ENCODE results near the gene SMIM35. TPM values are rescaled to one million over a fixed set of nuclear protein-coding genes. Genes with fewer than 3 reads are reported as not detected.

The SMIM35 gene
- polyA plus RNA-seq, 2 donors: 0.01 to 0.02 TPM

DNA sequence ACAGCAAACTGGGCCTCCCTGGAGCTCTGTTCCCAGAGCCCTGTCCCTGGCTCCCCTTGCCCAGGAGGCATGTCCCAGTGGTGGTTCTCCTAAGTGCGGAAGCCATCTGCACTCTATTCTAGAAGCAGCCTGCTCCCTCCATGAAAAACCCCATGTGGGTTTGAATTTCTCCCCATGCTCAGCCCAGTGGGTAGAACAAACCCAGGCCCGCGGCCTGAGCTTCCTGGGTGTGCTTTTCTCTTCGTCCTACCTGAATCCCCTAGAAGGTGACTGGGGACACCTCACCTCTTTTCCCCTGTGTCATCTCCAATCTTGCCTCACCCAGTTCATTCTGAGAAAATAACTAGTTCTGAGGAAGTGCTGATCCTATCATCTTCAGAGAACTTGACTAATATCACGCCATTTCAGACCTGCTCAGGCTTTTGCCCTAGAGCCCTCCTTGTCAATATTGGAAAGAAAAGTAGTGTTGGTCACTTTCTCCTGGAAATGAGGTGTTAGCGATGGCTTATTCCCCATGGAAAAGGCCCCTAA lies 84.7 kb downstream of the SMIM35 start:
- Histone ChIP-seq H3K9me3 (ENCODE audit: control insufficient read depth in 2 of 2, insufficient read depth in 1 of 2, low read depth in 1 of 2, low read length in 1 of 2) (no peaks in the 10 kb centered on the region), H3K27me3 (ENCODE audit: control insufficient read depth in 1 of 2, insufficient read depth in 2 of 2, low read length in 2 of 2) (no peaks in the 10 kb centered on the region), H3K27ac (ENCODE audit: low read depth in 2 of 2, low read length in 1 of 2) (peak overlapping the region; percentile 51 to 66), H3K4me1 (ENCODE audit: control insufficient read depth in 2 of 2, insufficient read depth in 2 of 2, low read length in 1 of 2) (peaks cover 0 to 6% of the 10 kb centered on the region in 2 donors), H3K4me3 (ENCODE audit: low read depth in 1 of 2, low read length in 2 of 2) (no peak overlapping the region), H3K36me3 (ENCODE audit: control insufficient read depth in 2 of 2, insufficient read depth in 2 of 2, low read length in 1 of 2) (peaks cover 0 to 6% of the 10 kb centered on the region in 2 donors)
- WGBS, 2 donors: 81 to 88% methylated on average over 6 of the region's 6 CpGs

- H3K27ac ChIP-seq (ENCODE audit: low read depth in 2 of 2, low read length in 1 of 2): peak overlapping the region; percentile 51 to 66
- no peak overlapping the region for H3K4me3 ChIP-seq (ENCODE audit: low read depth in 1 of 2, low read length in 2 of 2)
- peaks cover 0 to 2% of the 10 kb centered on the region in 2 donors for H3K4me1 ChIP-seq (ENCODE audit: control insufficient read depth in 2 of 2, insufficient read depth in 2 of 2, low read length in 1 of 2)
- 64 to 69% methylated on average over 5 of the region's 5 CpGs for WGBS, 2 donors
- H3K9me3 ChIP-seq (ENCODE audit: control insufficient read depth in 2 of 2, insufficient read depth in 1 of 2, low read depth in 1 of 2, low read length in 1 of 2): no peaks in the 10 kb centered on the region
- H3K27me3 ChIP-seq (ENCODE audit: control insufficient read depth in 1 of 2, insufficient read depth in 2 of 2, low read length in 2 of 2): no peaks in the 10 kb centered on the region
- H3K36me3 ChIP-seq (ENCODE audit: control insufficient read depth in 2 of 2, insufficient read depth in 2 of 2, low read length in 1 of 2): peaks cover 0 to 6% of the 10 kb centered on the region in 2 donors
Observed at GRCh38 chr11:118001494-118001971, 85.2 kb downstream of the SMIM35 start.

GRCh38 chr11:118000850-118001228 lies 85.9 kb downstream of the SMIM35 start:
- Histone ChIP-seq H3K36me3 (ENCODE audit: control insufficient read depth in 2 of 2, insufficient read depth in 2 of 2, low read length in 1 of 2) (peaks cover 0 to 6% of the 10 kb centered on the region in 2 donors), H3K4me3 (ENCODE audit: low read depth in 1 of 2, low read length in 2 of 2) (no peak overlapping the region), H3K9me3 (ENCODE audit: control insufficient read depth in 2 of 2, insufficient read depth in 1 of 2, low read depth in 1 of 2, low read length in 1 of 2) (no peaks in the 10 kb centered on the region), H3K27me3 (ENCODE audit: control insufficient read depth in 1 of 2, insufficient read depth in 2 of 2, low read length in 2 of 2) (no peaks in the 10 kb centered on the region), H3K27ac (ENCODE audit: low read depth in 2 of 2, low read length in 1 of 2) (no peak overlapping the region), H3K4me1 (ENCODE audit: control insufficient read depth in 2 of 2, insufficient read depth in 2 of 2, low read length in 1 of 2) (peaks cover 0 to 2% of the 10 kb centered on the region in 2 donors)
- WGBS, 2 donors: 96 to 100% methylated on average over 1 of the region's 1 CpG

- Histone ChIP-seq H3K27me3 (ENCODE audit: control insufficient read depth in 1 of 2, insufficient read depth in 2 of 2, low read length in 2 of 2) (no peaks in the 10 kb centered on the region), H3K4me3 (ENCODE audit: low read depth in 1 of 2, low read length in 2 of 2) (no peak overlapping the region), H3K27ac (ENCODE audit: low read depth in 2 of 2, low read length in 1 of 2) (no peak overlapping the region), H3K4me1 (ENCODE audit: control insufficient read depth in 2 of 2, insufficient read depth in 2 of 2, low read length in 1 of 2) (peaks cover 0 to 2% of the 10 kb centered on the region in 2 donors), H3K36me3 (ENCODE audit: control insufficient read depth in 2 of 2, insufficient read depth in 2 of 2, low read length in 1 of 2) (peaks cover 0 to 6% of the 10 kb centered on the region in 2 donors), H3K9me3 (ENCODE audit: control insufficient read depth in 2 of 2, insufficient read depth in 1 of 2, low read depth in 1 of 2, low read length in 1 of 2) (no peaks in the 10 kb centered on the region)
- 88 to 91% methylated on average over 4 of the region's 4 CpGs for WGBS, 2 donors
Observed at GRCh38 chr11:118000067-118000849, 86.5 kb downstream of the SMIM35 start.

DNA sequence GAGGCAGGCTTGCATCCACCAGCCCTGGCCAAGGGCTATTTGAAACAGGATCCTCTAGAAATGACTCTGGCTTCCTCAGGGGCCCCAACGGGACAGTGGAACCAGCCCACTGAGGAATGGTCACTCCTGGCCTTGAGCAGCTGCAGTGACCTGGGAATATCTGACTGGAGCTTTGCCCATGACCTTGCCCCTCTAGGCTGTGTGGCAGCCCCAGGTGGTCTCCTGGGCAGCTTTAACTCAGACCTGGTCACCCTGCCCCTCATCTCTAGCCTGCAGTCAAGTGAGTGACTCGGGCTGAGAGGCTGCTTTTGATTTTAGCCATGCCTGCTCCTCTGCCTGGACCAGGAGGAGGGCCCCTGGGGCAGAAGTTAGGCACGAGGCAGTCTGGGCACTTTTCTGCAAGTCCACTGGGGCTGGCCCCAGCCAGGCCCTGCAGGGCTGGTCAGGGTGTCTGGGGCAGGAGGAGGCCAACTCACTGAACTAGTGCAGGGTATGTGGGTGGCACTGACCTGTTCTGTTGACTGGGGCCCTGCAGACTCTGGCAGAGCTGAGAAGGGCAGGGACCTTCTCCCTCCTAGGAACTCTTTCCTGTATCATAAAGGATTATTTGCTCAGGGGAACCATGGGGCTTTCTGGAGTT lies 87.3 kb downstream of the SMIM35 start:
- Histone ChIP-seq H3K27ac (ENCODE audit: low read depth in 2 of 2, low read length in 1 of 2) (no peak overlapping the region), H3K4me1 (ENCODE audit: control insufficient read depth in 2 of 2, insufficient read depth in 2 of 2, low read length in 1 of 2) (peaks cover 0 to 4% of the 10 kb centered on the region in 2 donors), H3K4me3 (ENCODE audit: low read depth in 1 of 2, low read length in 2 of 2) (no peak overlapping the region), H3K36me3 (ENCODE audit: control insufficient read depth in 2 of 2, insufficient read depth in 2 of 2, low read length in 1 of 2) (peaks cover 0 to 6% of the 10 kb centered on the region in 2 donors), H3K27me3 (ENCODE audit: control insufficient read depth in 1 of 2, insufficient read depth in 2 of 2, low read length in 2 of 2) (no peaks in the 10 kb centered on the region), H3K9me3 (ENCODE audit: control insufficient read depth in 2 of 2, insufficient read depth in 1 of 2, low read depth in 1 of 2, low read length in 1 of 2) (no peaks in the 10 kb centered on the region)
- WGBS, 2 donors: 74 to 75% methylated on average over 3 of the region's 3 CpGs

DNA sequence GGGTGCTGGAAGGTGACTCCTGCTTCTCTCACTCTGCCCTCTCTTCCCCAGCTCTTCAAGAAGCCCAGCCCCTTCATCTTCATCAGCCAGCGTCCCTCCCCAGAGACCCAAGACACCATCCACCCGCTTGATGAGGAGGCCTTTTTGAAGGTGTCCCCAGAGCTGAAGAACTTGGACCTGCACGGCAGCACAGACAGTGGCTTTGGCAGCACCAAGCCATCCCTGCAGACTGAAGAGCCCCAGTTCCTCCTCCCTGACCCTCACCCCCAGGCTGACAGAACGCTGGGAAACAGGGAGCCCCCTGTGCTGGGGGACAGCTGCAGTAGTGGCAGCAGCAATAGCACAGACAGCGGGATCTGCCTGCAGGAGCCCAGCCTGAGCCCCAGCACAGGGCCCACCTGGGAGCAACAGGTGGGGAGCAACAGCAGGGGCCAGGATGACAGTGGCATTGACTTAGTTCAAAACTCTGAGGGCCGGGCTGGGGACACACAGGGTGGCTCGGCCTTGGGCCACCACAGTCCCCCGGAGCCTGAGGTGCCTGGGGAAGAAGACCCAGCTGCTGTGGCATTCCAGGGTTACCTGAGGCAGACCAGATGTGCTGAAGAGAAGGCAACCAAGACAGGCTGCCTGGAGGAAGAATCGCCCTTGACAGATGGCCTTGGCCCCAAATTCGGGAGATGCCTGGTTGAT lies 88.0 kb downstream of the SMIM35 start:
- Histone ChIP-seq H3K27ac (ENCODE audit: low read depth in 2 of 2, low read length in 1 of 2) (no peak overlapping the region), H3K4me1 (ENCODE audit: control insufficient read depth in 2 of 2, insufficient read depth in 2 of 2, low read length in 1 of 2) (peaks cover 0 to 5% of the 10 kb centered on the region in 2 donors), H3K36me3 (ENCODE audit: control insufficient read depth in 2 of 2, insufficient read depth in 2 of 2, low read length in 1 of 2) (peaks cover 0 to 6% of the 10 kb centered on the region in 2 donors), H3K4me3 (ENCODE audit: low read depth in 1 of 2, low read length in 2 of 2) (no peak overlapping the region), H3K27me3 (ENCODE audit: control insufficient read depth in 1 of 2, insufficient read depth in 2 of 2, low read length in 2 of 2) (no peaks in the 10 kb centered on the region), H3K9me3 (ENCODE audit: control insufficient read depth in 2 of 2, insufficient read depth in 1 of 2, low read depth in 1 of 2, low read length in 1 of 2) (no peaks in the 10 kb centered on the region)
- 91 to 92% methylated on average over 10 of the region's 10 CpGs for WGBS, 2 donors

DNA sequence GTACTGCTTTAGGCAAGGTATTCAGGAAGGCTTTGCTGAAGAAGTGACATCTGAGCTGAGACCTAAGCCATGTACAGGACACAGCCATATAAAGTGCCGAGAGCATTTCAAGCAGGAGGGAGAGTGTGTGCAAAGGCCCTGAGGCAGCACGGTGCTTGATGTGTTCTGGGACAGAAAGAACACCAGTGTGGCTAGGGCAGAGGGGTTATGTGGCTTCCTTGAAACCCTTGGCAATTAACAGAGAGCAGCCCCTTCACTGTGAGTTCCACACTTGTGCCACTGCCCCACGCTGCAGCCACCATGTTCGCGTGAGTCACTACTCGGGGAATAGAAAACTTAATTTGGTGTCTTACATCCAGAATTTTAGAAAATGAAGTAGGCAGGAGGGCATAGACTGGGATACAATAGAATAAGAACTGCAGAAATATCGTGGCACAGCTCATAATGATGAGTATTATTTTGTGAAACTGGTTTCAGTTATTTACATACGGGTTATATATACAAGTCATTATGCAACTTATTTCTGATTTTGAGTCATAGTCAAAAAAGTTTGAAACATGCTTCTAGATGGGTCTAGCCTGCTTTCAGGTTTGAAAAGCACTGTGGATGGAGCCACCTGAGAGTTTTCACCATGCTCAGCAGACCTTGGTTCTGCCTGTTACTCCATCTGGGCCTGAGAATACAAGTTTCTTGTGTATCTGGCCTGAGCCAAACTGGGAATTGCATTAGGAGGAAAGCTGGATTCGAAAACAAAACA lies 88.8 kb downstream of the SMIM35 start:
- peaks cover 0 to 8% of the 10 kb centered on the region in 2 donors for H3K4me1 ChIP-seq (ENCODE audit: control insufficient read depth in 2 of 2, insufficient read depth in 2 of 2, low read length in 1 of 2)

DNA sequence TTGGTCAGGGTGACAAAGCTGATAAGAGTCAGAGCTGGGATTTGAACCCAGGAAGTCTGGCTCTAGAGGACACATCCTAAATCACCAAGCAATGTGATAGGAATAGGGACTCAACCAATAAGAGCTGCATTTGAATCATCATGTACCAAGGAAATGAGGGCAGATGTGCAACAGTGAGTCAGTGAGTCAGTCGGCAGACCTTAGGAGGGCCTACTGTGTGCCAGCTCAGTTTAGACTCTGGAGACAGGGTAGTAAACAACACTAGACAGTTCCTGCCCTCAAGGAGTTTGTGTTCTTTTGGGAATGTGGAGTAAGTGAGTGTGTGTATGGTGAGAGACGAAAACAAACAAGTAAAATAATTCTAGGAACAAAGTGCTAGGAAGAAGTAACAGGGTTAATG lies 89.4 kb downstream of the SMIM35 start:
- WGBS, 2 donors: 89 to 93% methylated on average over 2 of the region's 2 CpGs
- Histone ChIP-seq H3K36me3 (ENCODE audit: control insufficient read depth in 2 of 2, insufficient read depth in 2 of 2, low read length in 1 of 2) (peaks cover 0 to 6% of the 10 kb centered on the region in 2 donors), H3K27me3 (ENCODE audit: control insufficient read depth in 1 of 2, insufficient read depth in 2 of 2, low read length in 2 of 2) (no peaks in the 10 kb centered on the region), H3K4me1 (ENCODE audit: control insufficient read depth in 2 of 2, insufficient read depth in 2 of 2, low read length in 1 of 2) (peaks cover 0 to 7% of the 10 kb centered on the region in 2 donors), H3K4me3 (ENCODE audit: low read depth in 1 of 2, low read length in 2 of 2) (no peak overlapping the region), H3K27ac (ENCODE audit: low read depth in 2 of 2, low read length in 1 of 2) (no peak overlapping the region), H3K9me3 (ENCODE audit: control insufficient read depth in 2 of 2, insufficient read depth in 1 of 2, low read depth in 1 of 2, low read length in 1 of 2) (no peaks in the 10 kb centered on the region)

More for the DNA sequence above, 88.8 kb downstream of the SMIM35 start:
- Histone ChIP-seq H3K27me3 (ENCODE audit: control insufficient read depth in 1 of 2, insufficient read depth in 2 of 2, low read length in 2 of 2) (no peaks in the 10 kb centered on the region), H3K36me3 (ENCODE audit: control insufficient read depth in 2 of 2, insufficient read depth in 2 of 2, low read length in 1 of 2) (peaks cover 0 to 6% of the 10 kb centered on the region in 2 donors), H3K4me3 (ENCODE audit: low read depth in 1 of 2, low read length in 2 of 2) (no peak overlapping the region), H3K27ac (ENCODE audit: low read depth in 2 of 2, low read length in 1 of 2) (no peak overlapping the region), H3K9me3 (ENCODE audit: control insufficient read depth in 2 of 2, insufficient read depth in 1 of 2, low read depth in 1 of 2, low read length in 1 of 2) (no peaks in the 10 kb centered on the region)
- WGBS, 2 donors: 79 to 88% methylated on average over 9 of the region's 9 CpGs

GRCh38 chr11:117996058-117996457 lies 90.7 kb downstream of the SMIM35 start:
- Histone ChIP-seq H3K4me1 (ENCODE audit: control insufficient read depth in 2 of 2, insufficient read depth in 2 of 2, low read length in 1 of 2) (peaks cover 0 to 7% of the 10 kb centered on the region in 2 donors), H3K27me3 (ENCODE audit: control insufficient read depth in 1 of 2, insufficient read depth in 2 of 2, low read length in 2 of 2) (no peaks in the 10 kb centered on the region), H3K27ac (ENCODE audit: low read depth in 2 of 2, low read length in 1 of 2) (no peak overlapping the region), H3K4me3 (ENCODE audit: low read depth in 1 of 2, low read length in 2 of 2) (no peak overlapping the region), H3K36me3 (ENCODE audit: control insufficient read depth in 2 of 2, insufficient read depth in 2 of 2, low read length in 1 of 2) (peaks cover 0 to 6% of the 10 kb centered on the region in 2 donors), H3K9me3 (ENCODE audit: control insufficient read depth in 2 of 2, insufficient read depth in 1 of 2, low read depth in 1 of 2, low read length in 1 of 2) (no peaks in the 10 kb centered on the region)
- 94% methylated on average over 4 of the region's 4 CpGs for WGBS, 2 donors

Data from esophagus (tissue), 2 donors.